T-helper 17 cell (primary cell): ENCODE data around the gene TNIP2. TPM values are rescaled to one million over a fixed set of nuclear protein-coding genes. Genes with fewer than 3 reads are reported as not detected.

Experiments
- ATAC-seq: fragments of 150-1000 bp; cut with Tn5 transposase; 2 replicates; pipeline ENCODE4 v1.10.0; 2021; ENCODE audit warnings: mild to moderate bottlenecking, moderate library complexity
- DNase-seq, 3 donors: peaks; one replicate each; pipeline versions ENCODE4 v3.0.0 to v3.0.0-alpha.2; 2020 to 2021
- H3K9me3 ChIP-seq: one replicate; pipeline ENCODE4 v1.7.0; 2013; ENCODE audit warnings: low read length, mild to moderate bottlenecking; ENCODE audit not compliant: control insufficient read depth, poor library complexity, severe bottlenecking
- H3K27ac Mint-ChIP-seq: one replicate; pipeline ENCODE4 v1.8.0; 2022; ENCODE audit warnings: mild to moderate bottlenecking, moderate library complexity, mixed read lengths
- H3K27me3 Mint-ChIP-seq: one replicate; pipeline ENCODE4 v1.8.0; 2022; ENCODE audit warnings: mixed read lengths
- H3K36me3 Mint-ChIP-seq: one replicate; pipeline ENCODE4 v1.8.0; 2022; ENCODE audit warnings: low read depth, mixed read lengths
- H3K4me1 Mint-ChIP-seq: one replicate; pipeline ENCODE4 v1.8.0; 2022; ENCODE audit warnings: mild to moderate bottlenecking, mixed read lengths
- H3K4me3 Mint-ChIP-seq: one replicate; pipeline ENCODE4 v1.8.0; 2022; ENCODE audit warnings: mild to moderate bottlenecking, moderate library complexity, mixed read lengths
- total RNA-seq, 4 donors: library from RNA in 2 of 4; stranded (reverse) in 2 of 4; gene quantifications; one replicate each; pipeline ENCODE4 v1.2.3 and lab custom pipeline; 2022 to 2026

The TNIP2 gene
- total RNA-seq, 2 donors from 2014 or later, result 66.0 to 72.5 TPM

DNA sequence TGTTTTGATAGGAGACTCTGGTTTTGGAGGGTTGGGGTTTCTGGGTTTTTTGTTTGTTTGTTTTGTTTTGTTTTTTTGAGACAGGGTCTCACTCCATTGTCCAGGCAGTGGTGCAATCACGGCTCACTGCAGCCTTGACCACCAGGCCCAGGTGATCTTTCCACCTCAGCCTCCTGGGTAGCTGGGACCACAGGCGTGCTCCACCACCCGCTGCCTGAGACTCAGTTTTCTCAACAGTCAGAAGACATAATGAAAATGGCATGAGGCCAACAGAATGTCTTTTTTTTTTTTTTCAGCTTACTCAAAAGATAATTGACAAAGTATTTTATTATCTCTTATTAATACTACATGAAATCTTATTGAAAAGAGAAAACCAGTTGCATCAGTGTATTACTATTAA is 32.4 kb downstream of the TNIP2 start:
- H3K4me3 Mint-ChIP-seq, result no peak overlapping the region
- H3K27me3 Mint-ChIP-seq, result no peaks in the 10 kb centered on the region

GRCh38 chr4:2722033-2722432 is 34.1 kb downstream of the TNIP2 start:
- no peaks in the 10 kb centered on the region for H3K9me3 ChIP-seq
- Mint-ChIP-seq H3K27me3 (no peaks in the 10 kb centered on the region), H3K4me3 (no peak overlapping the region), H3K36me3 (peaks cover 2% of the 10 kb centered on the region), H3K27ac (peak overlapping the region; percentile 88), H3K4me1 (peaks cover 9% of the 10 kb centered on the region)
- no peak for ATAC-seq
- no peak for DNase-seq

More for the DNA sequence above, 32.4 kb downstream of the TNIP2 start:
- Mint-ChIP-seq H3K27ac (peak overlapping the region; percentile 75), H3K4me1 (peaks cover 9% of the 10 kb centered on the region), H3K36me3 (peaks cover 2% of the 10 kb centered on the region)
- no peak for DNase-seq
- H3K9me3 ChIP-seq, result no peaks in the 10 kb centered on the region
- no peak for ATAC-seq

- no peak for ATAC-seq
Measured at GRCh38 chr4:2721586-2721985, 34.5 kb downstream of the TNIP2 start.

DNA sequence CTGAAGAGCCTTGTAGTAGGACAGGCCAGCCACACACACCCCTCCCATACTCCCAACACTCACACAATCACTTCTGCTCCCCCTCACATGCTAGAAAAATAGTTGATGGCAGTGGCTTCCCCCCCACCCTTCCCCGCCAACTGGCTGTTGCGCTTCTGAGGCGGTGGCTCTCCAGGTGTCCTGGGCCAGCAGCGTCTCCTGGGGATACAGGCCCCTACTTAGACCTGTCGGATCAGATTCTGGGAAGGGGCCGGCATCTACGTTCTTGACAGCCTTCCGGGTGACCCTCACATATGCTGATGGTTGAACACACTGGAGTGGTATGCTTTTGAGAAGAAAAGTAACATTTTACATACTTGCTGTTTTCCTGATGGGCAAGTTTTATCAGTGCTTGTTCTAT is 39.9 kb downstream of the TNIP2 start:
- DNase-seq (no peak), ATAC-seq (no peak)
- H3K27me3 Mint-ChIP-seq, result no peaks in the 10 kb centered on the region
- H3K36me3 Mint-ChIP-seq, result no peaks in the 10 kb centered on the region
- no peak overlapping the region for H3K4me3 Mint-ChIP-seq
- H3K4me1 Mint-ChIP-seq, result peaks cover 13% of the 10 kb centered on the region
- no peaks in the 10 kb centered on the region for H3K9me3 ChIP-seq
- no peak overlapping the region for H3K27ac Mint-ChIP-seq

More at GRCh38 chr4:2721586-2721985, 34.5 kb downstream of the TNIP2 start:
- DNase-seq, result no peak
- Mint-ChIP-seq H3K4me3 (no peak overlapping the region), H3K27me3 (no peaks in the 10 kb centered on the region), H3K4me1 (peaks cover 9% of the 10 kb centered on the region), H3K36me3 (peaks cover 2% of the 10 kb centered on the region), H3K27ac (no peak overlapping the region)
- H3K9me3 ChIP-seq, result no peaks in the 10 kb centered on the region

DNA sequence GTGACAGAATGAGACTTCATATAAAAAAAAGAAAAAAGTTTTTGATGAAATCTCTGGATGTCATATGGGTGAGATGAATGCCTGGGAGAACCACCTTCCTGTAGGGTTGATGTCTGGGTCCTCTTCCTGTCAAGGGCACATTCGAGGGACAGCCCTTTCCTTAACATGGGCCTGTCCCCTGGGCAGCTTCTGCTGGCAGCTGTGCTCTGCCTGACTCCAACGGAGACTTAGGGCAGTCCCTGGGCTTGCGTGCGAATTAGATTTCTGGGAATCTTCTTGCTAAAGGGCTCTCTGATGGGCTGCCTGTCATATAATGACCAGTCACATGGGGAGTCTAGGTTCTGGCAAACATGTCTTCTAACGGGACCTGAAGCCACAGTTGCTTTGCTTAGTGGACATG is 40.7 kb downstream of the TNIP2 start:
- H3K27me3 Mint-ChIP-seq, result no peaks in the 10 kb centered on the region
- no peaks in the 10 kb centered on the region for H3K9me3 ChIP-seq
- no peak overlapping the region for H3K4me3 Mint-ChIP-seq
- H3K36me3 Mint-ChIP-seq, result no peaks in the 10 kb centered on the region
- H3K27ac Mint-ChIP-seq, result peak overlapping the region; percentile 49
- DNase-seq (no peak), ATAC-seq (no peak)
- H3K4me1 Mint-ChIP-seq, result peaks cover 13% of the 10 kb centered on the region

DNA sequence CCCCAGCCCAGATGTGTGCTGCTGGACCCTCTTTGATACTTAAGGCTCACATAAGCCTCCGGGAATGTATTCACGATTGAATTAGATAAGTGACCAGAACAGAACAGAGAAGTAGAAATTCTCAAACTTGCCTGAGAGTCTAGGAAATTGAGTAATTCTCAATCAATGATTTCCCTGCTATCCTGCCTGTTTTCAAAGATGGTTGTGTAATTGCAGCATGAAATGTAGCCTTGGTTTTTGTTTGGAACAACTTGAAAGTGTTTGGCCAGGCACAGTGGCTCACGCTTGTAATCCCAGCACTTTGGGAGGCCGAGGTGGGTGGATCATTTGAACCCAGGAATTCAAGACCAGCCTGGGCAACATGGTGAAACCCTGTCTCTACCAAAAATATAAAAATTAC is 41.2 kb downstream of the TNIP2 start:
- peaks cover 13% of the 10 kb centered on the region for H3K4me1 Mint-ChIP-seq
- no peak overlapping the region for H3K4me3 Mint-ChIP-seq
- H3K36me3 Mint-ChIP-seq, result no peaks in the 10 kb centered on the region
- H3K27ac Mint-ChIP-seq, result peak overlapping the region; percentile 94
- no peaks in the 10 kb centered on the region for H3K27me3 Mint-ChIP-seq
- no peak for DNase-seq
- ATAC-seq, result no peak
- H3K9me3 ChIP-seq, result no peaks in the 10 kb centered on the region

DNA sequence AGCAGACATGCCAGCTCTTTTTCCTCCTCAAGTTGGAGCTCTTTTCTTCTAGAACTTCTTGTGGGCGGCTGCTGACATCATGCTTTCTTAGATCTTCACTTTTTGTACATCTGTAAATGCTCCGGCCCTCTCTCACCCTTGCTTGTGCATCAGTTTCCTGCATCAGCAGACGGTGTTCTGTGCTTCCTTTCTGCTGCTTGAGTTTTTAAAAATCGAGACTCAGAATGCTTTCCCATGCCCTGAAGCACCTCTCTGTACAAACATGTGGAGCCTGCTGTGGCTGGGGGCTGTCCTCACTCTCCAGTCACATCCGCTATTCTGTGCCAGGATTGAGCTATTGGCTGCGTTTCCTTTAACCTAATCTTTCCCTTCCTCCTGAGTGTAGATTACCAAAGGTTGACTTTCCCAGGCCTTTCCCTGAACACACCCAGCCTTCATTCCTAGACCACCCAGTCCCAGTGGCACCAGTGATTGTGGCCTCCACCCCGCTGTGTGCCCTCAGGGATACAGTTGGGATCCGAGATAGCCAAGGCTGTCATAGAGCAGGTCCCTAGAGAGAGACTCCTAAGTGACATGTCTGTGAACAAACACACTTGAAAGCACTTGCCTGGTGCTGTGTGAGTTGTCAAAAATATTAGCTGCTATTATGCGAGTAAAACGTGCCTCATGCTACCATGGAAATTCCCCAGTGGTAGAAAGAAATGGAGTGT is 41.9 kb downstream of the TNIP2 start:
- Mint-ChIP-seq H3K4me1 (peaks cover 13% of the 10 kb centered on the region), H3K27me3 (no peaks in the 10 kb centered on the region), H3K36me3 (no peaks in the 10 kb centered on the region), H3K4me3 (peak overlapping the region; percentile 62), H3K27ac (peak overlapping the region; percentile 94)
- ATAC-seq (peak; percentile 91), DNase-seq (no peak)
- H3K9me3 ChIP-seq, result no peaks in the 10 kb centered on the region

DNA sequence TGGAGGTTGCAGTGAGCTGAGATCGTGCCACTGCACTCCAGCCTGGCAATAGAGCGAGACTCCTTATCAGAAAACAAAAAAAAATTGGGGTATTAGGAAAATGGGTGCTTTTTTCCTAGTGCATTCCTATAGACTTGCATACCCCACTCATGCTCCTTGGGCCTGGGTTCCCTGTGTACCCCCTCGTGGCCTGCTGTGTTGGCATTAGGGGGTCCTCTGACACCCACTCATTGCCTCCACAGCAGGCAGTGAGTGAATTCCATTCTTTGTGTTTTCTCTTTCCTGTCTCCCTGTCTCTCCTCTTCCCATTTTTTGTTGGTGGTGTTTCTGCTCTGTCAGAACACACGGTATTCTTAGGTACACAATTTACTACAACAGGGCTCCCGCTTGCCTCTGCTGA is 42.8 kb downstream of the TNIP2 start:
- Mint-ChIP-seq H3K27ac (peak overlapping the region; percentile 94), H3K4me3 (peak overlapping the region; percentile 4), H3K27me3 (no peaks in the 10 kb centered on the region), H3K4me1 (peaks cover 13% of the 10 kb centered on the region), H3K36me3 (no peaks in the 10 kb centered on the region)
- DNase-seq, result no peak
- no peak for ATAC-seq
- H3K9me3 ChIP-seq, result no peaks in the 10 kb centered on the region

- Mint-ChIP-seq H3K36me3 (peaks cover 3% of the 10 kb centered on the region), H3K27ac (peak overlapping the region; percentile 85), H3K4me1 (peaks cover 13% of the 10 kb centered on the region), H3K4me3 (no peak overlapping the region), H3K27me3 (no peaks in the 10 kb centered on the region)
- ATAC-seq (no peak), DNase-seq (no peak)
- H3K9me3 ChIP-seq, result no peaks in the 10 kb centered on the region
Measured at GRCh38 chr4:2712261-2712842, 43.8 kb downstream of the TNIP2 start.

DNA sequence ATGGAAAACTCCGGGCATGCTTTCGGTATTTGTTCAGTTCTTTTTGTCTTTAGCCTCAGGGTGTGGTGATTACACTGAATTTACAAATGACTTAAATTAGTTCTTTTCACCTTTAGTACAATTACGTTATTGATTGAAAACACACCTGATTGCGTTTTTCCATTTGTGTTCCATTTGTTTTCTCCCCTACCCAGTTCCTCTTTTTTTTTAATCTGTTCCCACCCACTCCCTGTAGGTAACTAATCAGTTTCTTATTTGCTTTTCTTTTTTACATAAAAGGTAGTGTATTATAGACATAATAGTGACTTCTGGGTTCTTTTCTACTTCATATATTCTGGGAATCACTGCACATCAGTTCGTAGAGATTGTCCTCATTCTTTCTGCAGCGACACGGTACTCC is 53.4 kb downstream of the TNIP2 start:
- Mint-ChIP-seq H3K4me1 (peaks cover 8% of the 10 kb centered on the region), H3K36me3 (peaks cover 16% of the 10 kb centered on the region), H3K4me3 (no peak overlapping the region), H3K27ac (no peak overlapping the region), H3K27me3 (no peaks in the 10 kb centered on the region)
- no peaks in the 10 kb centered on the region for H3K9me3 ChIP-seq
- no peak for DNase-seq
- ATAC-seq, result no peak

DNA sequence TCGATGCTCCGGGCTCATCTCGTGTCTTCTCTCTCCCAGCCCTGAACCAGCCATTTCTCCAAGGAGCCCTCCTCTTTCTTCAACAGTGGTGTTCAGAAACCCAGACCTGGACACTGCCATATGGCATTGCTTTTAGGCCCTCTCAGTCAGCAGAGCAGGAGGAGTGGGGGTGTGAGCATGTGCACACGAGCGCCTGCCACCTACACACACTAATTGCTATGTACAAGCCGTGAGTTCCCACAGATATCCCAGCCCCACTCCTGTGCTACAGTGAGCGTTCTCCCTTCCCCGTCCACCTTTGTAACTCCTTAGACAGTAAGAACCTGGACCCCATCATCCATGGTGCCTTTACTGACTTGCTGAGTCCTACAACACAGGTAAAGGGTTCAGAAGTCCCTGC is 53.8 kb downstream of the TNIP2 start:
- peaks cover 8% of the 10 kb centered on the region for H3K4me1 Mint-ChIP-seq
- no peaks in the 10 kb centered on the region for H3K9me3 ChIP-seq
- no peaks in the 10 kb centered on the region for H3K27me3 Mint-ChIP-seq
- no peak for ATAC-seq
- peaks cover 16% of the 10 kb centered on the region for H3K36me3 Mint-ChIP-seq
- no peak overlapping the region for H3K4me3 Mint-ChIP-seq
- no peak for DNase-seq
- no peak overlapping the region for H3K27ac Mint-ChIP-seq

- Mint-ChIP-seq H3K36me3 (peaks cover 16% of the 10 kb centered on the region), H3K4me3 (no peak overlapping the region), H3K4me1 (peaks cover 8% of the 10 kb centered on the region), H3K27me3 (no peaks in the 10 kb centered on the region), H3K27ac (no peak overlapping the region)
- no peak for ATAC-seq
- H3K9me3 ChIP-seq, result no peaks in the 10 kb centered on the region
- no peak for DNase-seq
Measured at GRCh38 chr4:2700031-2700430, 56.1 kb downstream of the TNIP2 start.

- ATAC-seq (no peak), DNase-seq (no peak)
- Mint-ChIP-seq H3K27ac (no peak overlapping the region), H3K36me3 (peaks cover 16% of the 10 kb centered on the region), H3K27me3 (no peaks in the 10 kb centered on the region), H3K4me1 (peaks cover 8% of the 10 kb centered on the region), H3K4me3 (no peak overlapping the region)
- H3K9me3 ChIP-seq, result no peaks in the 10 kb centered on the region
Measured at GRCh38 chr4:2699534-2699933, 56.6 kb downstream of the TNIP2 start.

DNA sequence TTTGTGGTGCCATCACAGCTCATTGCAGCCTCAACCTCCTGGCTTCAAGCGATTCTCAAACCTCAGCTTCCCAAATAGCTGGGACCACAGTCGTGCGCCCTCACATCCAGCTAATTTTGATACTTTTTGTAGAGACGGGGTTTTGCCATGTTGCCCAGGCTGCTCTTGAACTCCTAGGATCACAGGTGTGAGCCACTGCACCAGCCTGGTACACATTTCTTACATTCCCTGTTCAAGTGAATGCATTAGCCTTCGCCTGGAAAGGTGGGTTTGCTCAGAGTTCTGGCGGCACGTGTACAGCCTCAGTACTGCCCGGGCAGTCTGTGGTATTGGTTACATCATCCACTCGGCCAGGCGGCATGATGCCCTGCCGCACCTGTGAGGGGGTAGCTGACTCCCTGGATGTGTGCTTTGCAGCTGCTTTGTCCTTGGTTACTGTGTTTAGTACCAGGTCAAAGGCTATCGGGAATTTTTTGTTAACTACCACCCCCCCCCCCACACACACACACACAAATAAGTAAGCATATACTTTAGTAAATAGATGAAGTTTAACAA is 57.1 kb downstream of the TNIP2 start:
- Mint-ChIP-seq H3K4me3 (no peak overlapping the region), H3K4me1 (peaks cover 8% of the 10 kb centered on the region), H3K36me3 (peaks cover 16% of the 10 kb centered on the region), H3K27ac (peak overlapping the region; percentile 47), H3K27me3 (no peaks in the 10 kb centered on the region)
- no peaks in the 10 kb centered on the region for H3K9me3 ChIP-seq
- no peak for DNase-seq
- ATAC-seq, result no peak
